ENCODE data around the gene TOR1B. TPM values are rescaled to one million over a fixed set of nuclear protein-coding genes. Genes with fewer than 3 reads are reported as not detected.
"Not testable (repeated sequence)": the region's sequence is repeated elsewhere in the genome, so short reads cannot be mapped to it uniquely, and the experiment has no call there.

Gene TOR1B
- total RNA-seq, 4 donors from 2014 or later: 17.0 to 31.0 (median 22.7) TPM

DNA sequence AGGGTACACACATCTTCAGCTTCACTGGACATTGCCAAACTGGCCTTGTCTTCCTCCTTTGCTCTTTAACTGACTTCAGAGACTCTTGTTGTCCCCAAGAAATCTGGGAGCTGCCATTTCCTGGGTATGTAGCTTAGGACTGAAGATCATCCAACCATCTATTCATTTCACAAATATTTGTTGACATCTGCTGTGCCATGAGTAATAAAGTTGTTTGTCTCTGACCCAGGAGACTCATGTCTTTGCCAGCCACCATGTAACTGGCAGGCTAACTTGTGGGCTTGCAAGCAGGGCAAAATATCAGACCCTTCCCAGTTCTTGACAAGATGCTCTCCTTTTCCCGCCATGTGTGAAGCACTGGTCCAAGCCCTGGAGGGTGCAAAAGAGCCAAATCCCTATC is 17.1 kb upstream of the TOR1B start:
- WGBS, 2 donors: 69 to 84% methylated on average over 1 of the region's 1 CpG
- TF ChIP-seq, protein P1, sequence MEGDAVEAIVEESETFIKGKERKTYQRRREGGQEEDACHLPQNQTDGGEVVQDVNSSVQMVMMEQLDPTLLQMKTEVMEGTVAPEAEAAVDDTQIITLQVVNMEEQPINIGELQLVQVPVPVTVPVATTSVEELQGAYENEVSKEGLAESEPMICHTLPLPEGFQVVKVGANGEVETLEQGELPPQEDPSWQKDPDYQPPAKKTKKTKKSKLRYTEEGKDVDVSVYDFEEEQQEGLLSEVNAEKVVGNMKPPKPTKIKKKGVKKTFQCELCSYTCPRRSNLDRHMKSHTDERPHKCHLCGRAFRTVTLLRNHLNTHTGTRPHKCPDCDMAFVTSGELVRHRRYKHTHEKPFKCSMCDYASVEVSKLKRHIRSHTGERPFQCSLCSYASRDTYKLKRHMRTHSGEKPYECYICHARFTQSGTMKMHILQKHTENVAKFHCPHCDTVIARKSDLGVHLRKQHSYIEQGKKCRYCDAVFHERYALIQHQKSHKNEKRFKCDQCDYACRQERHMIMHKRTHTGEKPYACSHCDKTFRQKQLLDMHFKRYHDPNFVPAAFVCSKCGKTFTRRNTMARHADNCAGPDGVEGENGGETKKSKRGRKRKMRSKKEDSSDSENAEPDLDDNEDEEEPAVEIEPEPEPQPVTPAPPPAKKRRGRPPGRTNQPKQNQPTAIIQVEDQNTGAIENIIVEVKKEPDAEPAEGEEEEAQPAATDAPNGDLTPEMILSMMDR (IDR thresholded peaks at IDR 0.05): no peak
- TF ChIP-seq POLR2A (IDR thresholded peaks at IDR 0.05): no peak
- DNase-seq (ENCODE audit: low spot score in 2 of 2): no peak
- no peak overlapping the region for H3K4me3 ChIP-seq (ENCODE audit: low read depth, poor library complexity, severe bottlenecking)
- intact Hi-C loops (cut with DNase I; ENCODE audit: low total_unique reads): loop anchor here (5.0 kb wide), 1 partner anchor 144 kb away; the partner anchor contains the start of gene ASB6

DNA sequence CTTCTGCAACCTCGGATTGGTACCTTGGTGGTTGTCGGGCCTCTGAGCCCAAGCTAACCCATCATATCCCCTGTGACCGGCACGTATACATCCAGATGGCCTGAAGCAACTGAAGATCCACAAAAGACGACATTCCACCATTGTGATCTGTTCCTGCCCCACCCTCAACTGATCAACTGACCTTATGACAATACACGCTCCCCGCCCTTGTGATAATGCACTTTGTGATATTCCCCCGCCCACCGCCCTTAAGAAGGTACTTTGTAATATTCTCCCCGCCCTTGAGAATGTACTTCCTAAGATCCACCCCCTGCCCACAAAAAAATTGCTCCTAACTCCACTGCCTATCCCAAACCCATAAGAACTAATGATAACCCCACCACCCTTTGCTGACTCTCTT is 16.5 kb upstream of the TOR1B start:
- H3K4me3 ChIP-seq (ENCODE audit: low read depth, poor library complexity, severe bottlenecking): no peak overlapping the region
- 83% methylated on average over 10 of the region's 10 CpGs for WGBS, 2 donors
- intact Hi-C loops (cut with DNase I; ENCODE audit: low total_unique reads): loop anchor here (5.0 kb wide), 1 partner anchor 144 kb away; the partner anchor contains the start of gene ASB6
- no peak for DNase-seq (ENCODE audit: low spot score in 2 of 2)
- TF ChIP-seq, protein P1 (IDR thresholded peaks at IDR 0.05): no peak
- no peak for TF ChIP-seq POLR2A (IDR thresholded peaks at IDR 0.05)

DNA sequence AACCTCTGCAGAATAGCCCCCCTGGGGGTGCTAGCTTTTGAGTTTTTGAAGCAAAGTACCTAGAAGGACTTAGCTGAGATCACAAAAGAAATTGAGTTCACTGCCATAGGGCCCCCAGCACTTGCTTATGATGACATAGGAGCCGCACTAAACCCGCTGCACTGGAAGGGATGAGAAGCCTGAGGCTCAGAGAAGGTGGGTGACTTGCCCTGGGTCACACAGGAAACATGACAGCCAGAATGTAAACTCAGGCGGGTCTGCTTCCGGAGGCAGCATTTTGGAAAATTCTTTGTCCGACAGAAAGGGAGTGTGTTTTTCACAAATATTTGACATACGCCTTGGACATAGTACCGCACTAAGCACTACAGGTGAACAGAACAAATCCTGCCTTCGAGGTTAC is 8.4 kb upstream of the TOR1B start:
- intact Hi-C loops (cut with DNase I; ENCODE audit: low total_unique reads): no loop called here
- H3K4me3 ChIP-seq (ENCODE audit: low read depth, poor library complexity, severe bottlenecking): no peak overlapping the region
- no peak for TF ChIP-seq POLR2A (IDR thresholded peaks at IDR 0.05)
- TF ChIP-seq, protein P1 (IDR thresholded peaks at IDR 0.05): no peak
- 83 to 88% methylated on average over 8 of the region's 8 CpGs for WGBS, 2 donors
- DNase-seq (ENCODE audit: low spot score in 2 of 2): no peak

DNA sequence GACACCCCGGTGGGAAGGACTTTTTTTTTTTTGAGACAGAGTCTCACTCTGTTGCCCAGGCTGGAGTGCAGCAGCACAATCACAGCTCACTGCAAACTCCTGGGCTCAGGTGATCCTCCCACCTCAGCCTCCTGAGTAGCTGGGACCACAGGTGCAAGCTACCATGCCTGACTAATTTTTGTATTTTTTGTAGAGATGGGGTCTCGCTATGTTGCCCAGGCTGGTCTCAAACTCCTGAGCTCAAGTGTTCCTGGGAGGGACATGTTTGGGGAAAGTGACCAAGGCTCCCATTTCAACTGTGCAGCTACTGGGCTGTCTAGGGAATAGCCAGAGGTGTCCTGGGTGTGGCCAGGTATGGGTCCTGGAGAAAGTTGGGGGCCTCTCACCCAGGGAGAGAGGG is 7.0 kb upstream of the TOR1B start:
- intact Hi-C loops (cut with DNase I; ENCODE audit: low total_unique reads); H3K4me3 ChIP-seq (ENCODE audit: low read depth, poor library complexity, severe bottlenecking); DNase-seq (ENCODE audit: low spot score in 2 of 2): not testable (repeated sequence)
- 73 to 87% methylated on average over 2 of the region's 2 CpGs for WGBS, 2 donors

DNA sequence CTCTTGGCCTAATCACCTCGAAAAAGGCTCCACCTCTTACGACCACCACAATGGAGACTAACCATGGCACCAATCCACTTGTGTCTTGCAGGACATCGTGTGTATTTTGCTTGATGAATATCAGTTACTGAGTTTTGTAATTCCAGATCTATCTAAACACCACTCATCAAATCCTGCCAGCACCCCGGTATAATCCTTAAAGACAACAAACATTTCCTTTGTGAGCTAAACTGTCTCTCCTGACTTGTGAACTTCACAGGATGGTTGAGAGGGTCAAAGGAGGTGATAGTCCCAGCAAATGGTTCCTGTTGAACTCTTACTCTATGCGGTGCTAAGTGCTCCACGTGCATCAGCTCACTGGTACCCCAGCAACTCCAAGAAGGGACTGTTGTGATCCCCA is 4.0 kb upstream of the TOR1B start:
- H3K4me3 ChIP-seq (ENCODE audit: low read depth, poor library complexity, severe bottlenecking): no peak overlapping the region
- TF ChIP-seq, protein P1 (IDR thresholded peaks at IDR 0.05): no peak
- TF ChIP-seq POLR2A (IDR thresholded peaks at IDR 0.05): no peak
- no peak for DNase-seq (ENCODE audit: low spot score in 2 of 2)
- intact Hi-C loops (cut with DNase I; ENCODE audit: low total_unique reads): no loop called here
- WGBS, 2 donors: 65% methylated on average over 6 of the region's 6 CpGs

DNA sequence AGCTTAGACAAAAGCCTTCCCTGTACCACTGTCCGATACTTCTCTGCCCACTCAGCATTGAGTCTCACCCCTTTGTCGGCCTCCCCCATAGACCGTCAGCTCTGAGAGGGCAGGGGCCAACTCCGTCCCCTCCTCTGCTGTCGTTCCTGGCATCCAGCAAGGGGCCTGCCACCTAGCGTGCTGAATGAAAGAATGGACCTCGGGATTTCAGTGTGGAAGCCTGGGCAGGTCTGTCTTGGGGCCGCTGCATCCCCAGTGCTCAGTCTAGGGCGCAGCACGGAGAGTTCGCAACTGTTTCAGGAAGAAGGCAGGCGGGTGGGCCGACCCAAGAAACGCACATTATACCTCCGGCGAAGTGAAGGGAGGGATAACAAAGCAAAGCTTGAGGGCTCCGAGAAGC is 1.5 kb upstream of the TOR1B start:
- DNase-seq (ENCODE audit: low spot score in 2 of 2): no peak
- 85 to 88% methylated on average over 17 of the region's 17 CpGs for WGBS, 2 donors
- no peak overlapping the region for H3K4me3 ChIP-seq (ENCODE audit: low read depth, poor library complexity, severe bottlenecking)
- intact Hi-C loops (cut with DNase I; ENCODE audit: low total_unique reads): no loop called here
- TF ChIP-seq, protein P1 (IDR thresholded peaks at IDR 0.05): no peak
- TF ChIP-seq POLR2A (IDR thresholded peaks at IDR 0.05): no peak

Measured in lower leg skin (tissue), 4 donors.